ENCODE measurements around the gene KHK.
A peak's percentile ranks its signal among the peaks of the same experiment; 100 is the strongest.

The KHK gene

DNA sequence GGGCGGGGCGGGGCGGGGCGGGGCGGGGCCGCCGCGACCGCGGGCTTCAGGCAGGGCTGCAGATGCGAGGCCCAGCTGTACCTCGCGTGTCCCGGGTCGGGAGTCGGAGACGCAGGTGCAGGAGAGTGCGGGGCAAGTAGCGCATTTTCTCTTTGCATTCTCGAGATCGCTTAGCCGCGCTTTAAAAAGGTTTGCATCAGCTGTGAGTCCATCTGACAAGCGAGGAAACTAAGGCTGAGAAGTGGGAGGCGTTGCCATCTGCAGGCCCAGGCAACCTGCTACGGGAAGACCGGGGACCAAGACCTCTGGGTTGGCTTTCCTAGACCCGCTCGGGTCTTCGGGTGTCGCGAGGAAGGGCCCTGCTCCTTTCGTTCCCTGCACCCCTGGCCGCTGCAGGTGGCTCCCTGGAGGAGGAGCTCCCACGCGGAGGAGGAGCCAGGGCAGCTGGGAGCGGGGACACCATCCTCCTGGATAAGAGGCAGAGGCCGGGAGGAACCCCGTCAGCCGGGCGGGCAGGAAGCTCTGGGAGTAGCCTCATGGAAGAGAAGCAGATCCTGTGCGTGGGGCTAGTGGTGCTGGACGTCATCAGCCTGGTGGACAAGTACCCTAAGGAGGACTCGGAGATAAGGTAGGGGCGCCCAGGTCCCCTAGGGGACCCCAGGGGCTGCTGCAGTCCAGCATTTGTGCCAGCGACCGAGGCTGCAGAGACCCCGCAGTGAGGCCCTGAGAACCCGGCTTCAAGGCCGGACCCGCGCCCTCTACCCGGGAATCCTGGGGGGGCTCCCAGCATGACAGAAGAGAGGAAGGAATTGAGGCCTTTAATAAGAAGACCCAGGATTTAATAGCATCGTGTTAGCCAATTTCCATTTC is at the start of gene KHK:
Gene KHK, plus strand, starts transcription at position 49 of the 870 bp plus-strand sequence. Its CDS starts 488 bp downstream, at position 537.
- peaks cover 3% of the 10 kb centered on the region for H3K36me3 ChIP-seq (replicated peaks)
- in situ Hi-C loops (cut with HindIII; ENCODE audit: low pct_ligation_motif_present, low sequenced_read_pairs): no loop called here
- TF ChIP-seq, protein P1, sequence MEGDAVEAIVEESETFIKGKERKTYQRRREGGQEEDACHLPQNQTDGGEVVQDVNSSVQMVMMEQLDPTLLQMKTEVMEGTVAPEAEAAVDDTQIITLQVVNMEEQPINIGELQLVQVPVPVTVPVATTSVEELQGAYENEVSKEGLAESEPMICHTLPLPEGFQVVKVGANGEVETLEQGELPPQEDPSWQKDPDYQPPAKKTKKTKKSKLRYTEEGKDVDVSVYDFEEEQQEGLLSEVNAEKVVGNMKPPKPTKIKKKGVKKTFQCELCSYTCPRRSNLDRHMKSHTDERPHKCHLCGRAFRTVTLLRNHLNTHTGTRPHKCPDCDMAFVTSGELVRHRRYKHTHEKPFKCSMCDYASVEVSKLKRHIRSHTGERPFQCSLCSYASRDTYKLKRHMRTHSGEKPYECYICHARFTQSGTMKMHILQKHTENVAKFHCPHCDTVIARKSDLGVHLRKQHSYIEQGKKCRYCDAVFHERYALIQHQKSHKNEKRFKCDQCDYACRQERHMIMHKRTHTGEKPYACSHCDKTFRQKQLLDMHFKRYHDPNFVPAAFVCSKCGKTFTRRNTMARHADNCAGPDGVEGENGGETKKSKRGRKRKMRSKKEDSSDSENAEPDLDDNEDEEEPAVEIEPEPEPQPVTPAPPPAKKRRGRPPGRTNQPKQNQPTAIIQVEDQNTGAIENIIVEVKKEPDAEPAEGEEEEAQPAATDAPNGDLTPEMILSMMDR (IDR thresholded peaks at IDR 0.05; ENCODE audit: low read depth, low read length, missing control alignments): no peak
- no peaks in the 10 kb centered on the region for H3K27me3 ChIP-seq (replicated peaks)
- peak within 1 kb of the TSS; percentile 59 for H3K4me3 ChIP-seq (ENCODE audit: low read depth, low read length)
- no peak for DNase-seq
- H3K27ac ChIP-seq: peak within 1 kb of the TSS; percentile 53

DNA sequence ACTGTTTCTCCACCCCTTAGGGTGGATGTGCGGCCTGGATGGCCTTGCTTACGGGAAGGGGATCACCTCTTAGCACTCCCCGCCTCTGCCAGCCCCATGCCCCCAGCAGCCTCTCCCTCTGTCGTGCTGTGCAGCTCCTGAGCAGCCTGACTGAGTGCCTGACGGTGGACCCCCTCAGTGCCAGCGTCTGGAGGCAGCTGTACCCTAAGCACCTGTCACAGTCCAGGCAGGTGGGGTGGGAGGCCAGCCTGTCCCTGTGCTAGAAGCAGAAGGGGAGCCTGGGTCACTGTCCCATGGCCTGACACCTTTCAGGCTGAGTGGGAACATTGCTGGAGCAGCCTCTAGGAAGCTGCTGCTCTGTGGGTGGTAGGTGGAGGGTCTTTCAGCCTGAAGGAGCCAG is 48.6 kb upstream of the KHK start:
- Histone ChIP-seq H3K27ac (no peak overlapping the region), H3K4me3 (ENCODE audit: low read depth, low read length) (no peak overlapping the region), H3K27me3 (replicated peaks) (no peaks in the 10 kb centered on the region), H3K36me3 (replicated peaks) (peaks cover 82% of the 10 kb centered on the region)
- TF ChIP-seq, protein P1 (IDR thresholded peaks at IDR 0.05; ENCODE audit: low read depth, low read length, missing control alignments): no peak
- in situ Hi-C loops (cut with HindIII; ENCODE audit: low pct_ligation_motif_present, low sequenced_read_pairs): no loop called here
- no peak for DNase-seq

DNA sequence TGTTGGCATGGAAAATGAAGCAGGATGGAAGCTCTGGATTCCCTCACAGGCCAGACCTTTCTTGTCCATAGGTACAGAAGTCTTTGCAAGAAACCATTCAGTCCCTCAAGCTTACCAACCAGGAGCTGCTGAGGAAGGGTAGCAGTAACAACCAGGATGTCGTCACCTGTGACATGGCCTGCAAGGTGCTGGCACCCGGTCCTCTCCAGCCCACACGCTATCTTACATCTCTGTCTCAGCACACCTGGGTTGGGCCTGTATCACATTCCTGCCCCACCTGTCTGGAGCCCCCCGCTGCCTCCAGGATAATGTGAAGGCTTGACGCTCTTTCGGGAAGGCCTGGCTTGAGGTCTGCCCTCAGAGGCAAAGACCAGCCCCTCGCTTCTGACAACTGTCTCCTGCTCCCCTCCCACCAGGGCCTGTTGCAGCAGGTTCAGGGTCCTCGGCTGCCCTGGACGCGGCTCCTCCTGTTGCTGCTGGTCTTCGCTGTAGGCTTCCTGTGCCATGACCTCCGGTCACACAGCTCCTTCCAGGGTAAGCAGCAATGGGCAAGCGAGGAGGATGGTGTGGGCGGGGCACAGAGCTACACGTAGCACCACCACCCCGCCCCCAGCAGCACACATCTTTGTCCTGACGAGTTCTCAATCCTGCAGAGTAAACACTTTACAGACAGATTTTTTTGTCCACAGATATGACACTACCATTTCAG is 47.8 kb upstream of the KHK start:
- Histone ChIP-seq H3K27ac (no peak overlapping the region), H3K27me3 (replicated peaks) (no peaks in the 10 kb centered on the region), H3K36me3 (replicated peaks) (peaks cover 85% of the 10 kb centered on the region), H3K4me3 (ENCODE audit: low read depth, low read length) (no peak overlapping the region)
- no peak for DNase-seq
- in situ Hi-C loops (cut with HindIII; ENCODE audit: low pct_ligation_motif_present, low sequenced_read_pairs): no loop called here
- TF ChIP-seq, protein P1 (IDR thresholded peaks at IDR 0.05; ENCODE audit: low read depth, low read length, missing control alignments): no peak

DNA sequence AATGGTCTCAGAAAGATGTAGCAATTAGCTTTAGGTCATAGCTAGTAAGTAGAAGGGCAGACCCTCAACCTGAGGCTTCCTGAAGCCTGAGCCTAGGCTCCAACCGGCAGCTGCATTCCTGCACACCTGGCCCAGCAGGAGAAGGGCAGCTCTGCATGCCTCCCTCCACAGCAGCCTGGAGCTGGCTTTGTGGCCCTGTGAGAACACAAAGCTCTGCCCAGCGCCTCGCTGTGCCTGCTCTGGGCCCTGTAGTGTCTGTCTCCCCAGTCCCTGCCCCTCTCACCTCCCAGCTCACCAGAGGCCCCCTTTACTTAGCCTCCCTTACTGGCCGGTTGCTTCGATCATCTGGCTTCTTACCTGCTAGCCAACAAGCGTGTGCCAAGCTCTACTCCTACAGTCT is 47.1 kb upstream of the KHK start:
- in situ Hi-C loops (cut with HindIII; ENCODE audit: low pct_ligation_motif_present, low sequenced_read_pairs): no loop called here
- Histone ChIP-seq H3K4me3 (ENCODE audit: low read depth, low read length) (no peak overlapping the region), H3K36me3 (replicated peaks) (peaks cover 86% of the 10 kb centered on the region), H3K27ac (no peak overlapping the region), H3K27me3 (replicated peaks) (no peaks in the 10 kb centered on the region)
- TF ChIP-seq, protein P1 (IDR thresholded peaks at IDR 0.05; ENCODE audit: low read depth, low read length, missing control alignments): no peak
- no peak for DNase-seq

DNA sequence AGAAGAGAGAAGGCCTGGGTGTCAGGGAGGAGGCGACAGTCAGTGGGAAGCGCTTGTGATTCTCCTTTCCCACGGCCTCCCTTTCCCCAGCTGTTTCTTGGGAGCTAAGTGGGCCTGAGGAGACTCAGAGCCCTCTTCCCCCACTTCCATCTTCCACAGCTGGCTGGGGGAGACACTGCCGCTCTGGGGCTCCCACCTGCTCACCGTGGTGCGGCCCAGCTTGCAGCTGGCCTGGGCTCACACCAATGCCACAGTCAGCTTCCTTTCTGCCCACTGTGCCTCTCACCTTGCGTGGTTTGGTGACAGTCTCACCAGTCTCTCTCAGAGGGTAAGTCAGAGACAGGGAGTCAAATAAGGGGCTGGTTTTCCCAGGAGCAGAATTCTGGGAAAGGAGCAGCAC is 46.7 kb upstream of the KHK start:
- Histone ChIP-seq H3K4me3 (ENCODE audit: low read depth, low read length) (no peak overlapping the region), H3K36me3 (replicated peaks) (peaks cover 86% of the 10 kb centered on the region), H3K27ac (no peak overlapping the region), H3K27me3 (replicated peaks) (no peaks in the 10 kb centered on the region)
- no peak for DNase-seq
- TF ChIP-seq, protein P1 (IDR thresholded peaks at IDR 0.05; ENCODE audit: low read depth, low read length, missing control alignments): no peak
- in situ Hi-C loops (cut with HindIII; ENCODE audit: low pct_ligation_motif_present, low sequenced_read_pairs): no loop called here

Data from brain microvascular endothelial cell (primary cell).